H1 (cell line): ENCODE data around the gene SPATS2L. TPM values are rescaled to one million over a fixed set of nuclear protein-coding genes. Genes with fewer than 3 reads are reported as not detected.

Experiments
- CTCF ChIA-PET: fragments of 300-600 bp; sonication (Branson Sonifier 250); formaldehyde crosslinking; loops from one replicate; lab custom pipeline; 2021; ENCODE audit not compliant: partially characterized antibody; lab: Charles Lee
- POLR2A ChIA-PET: fragments of 300-600 bp; sonication (Branson Sonifier 250); formaldehyde crosslinking; loops from one replicate; lab custom pipeline; 2021; ENCODE audit warnings: inconsistent platforms; ENCODE audit not compliant: partially characterized antibody; lab: Charles Lee
- DNase-seq, 2 experiments: peaks; one replicate each; pipeline versions ENCODE4 v3.0.0 to v3.0.0-alpha.2; 2010 to 2022; ENCODE audit warnings: low spot score in 2 of 2, low read depth in 1 of 2, mixed read lengths in 1 of 2
- FAIRE-seq: peaks from 2 replicates; lab custom pipeline; 2011; peaks lifted over from hg19 to GRCh38; lab: Jason Lieb, UNC
- H2AFZ ChIP-seq: 2 replicates; pipeline ENCODE4 v1.8.1; 2012; ENCODE audit warnings: low read length, inconsistent platforms
- H2AK5ac ChIP-seq: 2 replicates; pipeline ENCODE4 v1.6.1; 2013; ENCODE audit warnings: low read depth, low read length
- H2BK120ac ChIP-seq: replicated peaks from 2 replicates; pipeline ENCODE3; 2013; ENCODE audit warnings: low read depth, low read length, inconsistent platforms
- H2BK12ac ChIP-seq: 2 replicates; pipeline ENCODE4 v1.6.1; 2013; ENCODE audit warnings: low read depth, low read length
- H2BK15ac ChIP-seq: 2 replicates; pipeline ENCODE4 v1.6.1; 2013; ENCODE audit warnings: low read length
- H2BK20ac ChIP-seq: 2 replicates; pipeline ENCODE4 v1.6.1; 2013; ENCODE audit warnings: low read length
- H2BK5ac ChIP-seq: 2 replicates; pipeline ENCODE4 v1.6.1; 2013; ENCODE audit warnings: low read depth, low read length
- H3K14ac ChIP-seq: 2 replicates; pipeline ENCODE4 v1.6.1; 2013; ENCODE audit warnings: inconsistent platforms; ENCODE audit not compliant: insufficient read length
- H3K18ac ChIP-seq: 2 replicates; pipeline ENCODE4 v1.6.1; 2013; ENCODE audit warnings: low read length; ENCODE audit errors: extremely low read depth
- H3K23ac ChIP-seq: 2 replicates; pipeline ENCODE4 v1.6.1; 2013; ENCODE audit warnings: inconsistent platforms; ENCODE audit not compliant: insufficient read length
- H3K23me2 ChIP-seq: 2 replicates; pipeline ENCODE4 v1.6.1; 2013; ENCODE audit warnings: low read depth, low read length
- H3K27ac ChIP-seq: 2 replicates; pipeline ENCODE4 v1.6.1; 2011; ENCODE audit warnings: low read depth, low read length, inconsistent platforms
- H3K27me3 ChIP-seq, 4 experiments: replicated peaks in 1 of 4; 1 replicate in 1 of 4; 2 replicates in 3 of 4; pipeline versions ENCODE4 v1.6.1 to v1.8.1; 2011 to 2013; ENCODE audit warnings: low read length in 3 of 4, mild to moderate bottlenecking in 3 of 4, inconsistent platforms in 2 of 4, mixed read lengths in 2 of 4, moderate library complexity in 1 of 4; ENCODE audit not compliant: control insufficient read depth in 3 of 4, insufficient read depth in 3 of 4; ENCODE audit errors: extremely low read depth in 1 of 4
- H3K36me3 ChIP-seq, 4 experiments: 2 replicates each; pipeline versions ENCODE4 v1.6.1 to v1.8.1; 2011 to 2013; ENCODE audit warnings: mild to moderate bottlenecking in 4 of 4, low read length in 3 of 4, moderate library complexity in 2 of 4, control low read depth in 1 of 4, inconsistent platforms in 1 of 4; ENCODE audit not compliant: insufficient read depth in 4 of 4, control insufficient read depth in 2 of 4
- H3K4ac ChIP-seq: replicated peaks from 2 replicates; pipeline ENCODE3; 2013; ENCODE audit warnings: low read length, low read depth, mixed read lengths, inconsistent platforms; ENCODE audit not compliant: insufficient read length
- H3K4me1 ChIP-seq, 4 experiments: replicated peaks in 1 of 4; 1 replicate in 1 of 4; 2 replicates in 3 of 4; pipeline versions ENCODE4 v1.6.1 to v1.8.1; 2011 to 2013; ENCODE audit warnings: low read length in 3 of 4, inconsistent platforms in 2 of 4, mixed read lengths in 1 of 4; ENCODE audit not compliant: insufficient read depth in 4 of 4, control insufficient read depth in 3 of 4
- H3K4me2 ChIP-seq, 2 experiments: 2 replicates each; pipeline versions ENCODE4 v1.6.1 to v1.8.1; 2011 to 2013; ENCODE audit warnings: low read depth in 2 of 2, low read length in 2 of 2, control low read depth in 1 of 2, inconsistent platforms in 1 of 2, mild to moderate bottlenecking in 1 of 2; ENCODE audit not compliant: insufficient read depth in 1 of 2
- H3K4me3 ChIP-seq, 4 experiments: fragments of 200-600, 300-600 bp in 1 of 4; sonication (generic), shearing (Covaris generic), sonication (Bioruptor Twin) in 1 of 4; 2 replicates each; pipeline versions ENCODE4 v1.5.1 to v1.8.1; 2011 to 2016; ENCODE audit warnings: low read length in 4 of 4, low read depth in 3 of 4, control low read depth in 2 of 4, inconsistent platforms in 2 of 4, mild to moderate bottlenecking in 2 of 4, mixed read lengths in 1 of 4, moderate library complexity in 1 of 4; ENCODE audit not compliant: insufficient read depth in 2 of 4; ENCODE audit errors: extremely low read depth in 1 of 4
- H3K56ac ChIP-seq: replicated peaks from 2 replicates; pipeline ENCODE3; 2013; ENCODE audit warnings: low read depth, mild to moderate bottlenecking, mixed read lengths, low read length, inconsistent platforms; ENCODE audit not compliant: insufficient read length
- H3K79me1 ChIP-seq: 2 replicates; pipeline ENCODE4 v1.6.1; 2013; ENCODE audit warnings: low read depth, low read length, control low read depth
- H3K79me2 ChIP-seq, 2 experiments: 2 replicates each; pipeline versions ENCODE4 v1.6.1 to v1.8.1; 2012 to 2013; ENCODE audit warnings: low read length in 2 of 2, mild to moderate bottlenecking in 2 of 2, inconsistent platforms in 1 of 2; ENCODE audit not compliant: insufficient read depth in 2 of 2, control insufficient read depth in 1 of 2
- H3K9ac ChIP-seq, 4 experiments: replicated peaks in 1 of 4; 1 replicate in 1 of 4; 2 replicates in 3 of 4; pipeline versions ENCODE4 v1.6.1 to v1.8.1; 2011 to 2013; ENCODE audit warnings: low read depth in 3 of 4, low read length in 3 of 4, control low read depth in 2 of 4, mild to moderate bottlenecking in 2 of 4, moderate library complexity in 2 of 4, inconsistent platforms in 1 of 4; ENCODE audit errors: extremely low read depth in 1 of 4
- H3K9me3 ChIP-seq, 2 experiments: 2 replicates each; pipeline versions ENCODE4 v1.6.1 to v1.8.1; 2012 to 2013; ENCODE audit warnings: mild to moderate bottlenecking in 2 of 2, moderate library complexity in 2 of 2, control low read depth in 1 of 2, inconsistent platforms in 1 of 2, low read depth in 1 of 2, low read length in 1 of 2, mixed read lengths in 1 of 2; ENCODE audit not compliant: insufficient read depth in 2 of 2
- H4K20me1 ChIP-seq, 2 experiments: replicated peaks in 1 of 2; 2 replicates each; pipeline versions ENCODE3 to v1.8.1; 2011 to 2013; ENCODE audit warnings: inconsistent platforms in 2 of 2, low read length in 2 of 2, mild to moderate bottlenecking in 1 of 2; ENCODE audit not compliant: insufficient read depth in 2 of 2, control insufficient read depth in 1 of 2
- H4K5ac ChIP-seq: 2 replicates; pipeline ENCODE4 v1.6.1; 2013; ENCODE audit warnings: low read length, low read depth, mixed read lengths, inconsistent platforms; ENCODE audit not compliant: insufficient read length
- H4K8ac ChIP-seq: 2 replicates; pipeline ENCODE4 v1.8.0; 2013; ENCODE audit warnings: mild to moderate bottlenecking, moderate library complexity, low read length, inconsistent platforms; ENCODE audit not compliant: insufficient read depth; ENCODE audit errors: extremely low read depth
- H4K91ac ChIP-seq: replicated peaks from 2 replicates; pipeline ENCODE3; 2013; ENCODE audit warnings: low read length, mixed read lengths, inconsistent platforms; ENCODE audit not compliant: insufficient read length
- ATF2 ChIP-seq: IDR thresholded peaks from 2 replicates; pipeline ENCODE4 v1.6.1; 2012; ENCODE audit warnings: low read length, inconsistent platforms
- BCL11A ChIP-seq, 2 experiments: IDR thresholded peaks; one replicate each; pipeline ENCODE4 v1.6.1; 2011; ENCODE audit warnings: low read depth in 2 of 2, low read length in 2 of 2, mild to moderate bottlenecking in 2 of 2
- BRCA1 ChIP-seq: IDR thresholded peaks from 2 replicates; pipeline ENCODE4 v1.6.1; 2012; ENCODE audit warnings: low read depth, low read length, improper control_type of control experiment
- EGR1 ChIP-seq: IDR thresholded peaks from 2 replicates; pipeline ENCODE4 v1.6.1; 2011; ENCODE audit warnings: low read depth, low read length, borderline replicate concordance
- EP300 ChIP-seq, 2 experiments: IDR thresholded peaks; 1 replicate in 1 of 2; 2 replicates in 1 of 2; pipeline ENCODE4 v1.6.1; 2011 to 2012; ENCODE audit warnings: low read depth in 2 of 2, low read length in 2 of 2, mild to moderate bottlenecking in 2 of 2, borderline replicate concordance in 1 of 2, inconsistent platforms in 1 of 2, moderate library complexity in 1 of 2
- GABPA ChIP-seq: IDR thresholded peaks from 2 replicates; pipeline ENCODE4 v1.6.1; 2011; ENCODE audit warnings: mild to moderate bottlenecking, low read length, moderate library complexity, borderline replicate concordance; ENCODE audit not compliant: insufficient read depth
- HDAC6 ChIP-seq: IDR thresholded peaks from one replicate; pipeline ENCODE4 v1.7.1; 2012; ENCODE audit warnings: low read depth, mild to moderate bottlenecking, inconsistent platforms, low read length, moderate library complexity
- KDM5A ChIP-seq: fragments of 200-600 bp; IDR thresholded peaks from 2 replicates; pipeline ENCODE4 v1.7.1; 2012; ENCODE audit warnings: mild to moderate bottlenecking, low read length, inconsistent platforms, mixed read lengths
- RNF2 ChIP-seq: fragments of 200-900, 300-1000 bp; sonication (generic); IDR thresholded peaks from 2 replicates; pipeline ENCODE4 v1.7.1; 2016; ENCODE audit warnings: borderline replicate concordance, low read depth, mild to moderate bottlenecking, antibody characterized with exemption, low read length; ENCODE audit not compliant: poor library complexity, severe bottlenecking; ENCODE audit errors: missing control alignments
- SP4 ChIP-seq: IDR thresholded peaks from 2 replicates; pipeline ENCODE4 v1.6.1; 2012; ENCODE audit warnings: low read length, inconsistent platforms
- TBP ChIP-seq: IDR thresholded peaks from 2 replicates; pipeline ENCODE4 v1.6.1; 2011; ENCODE audit warnings: low read depth, low read length, improper control_type of control experiment
- YY1 ChIP-seq: IDR thresholded peaks from 2 replicates; pipeline ENCODE4 v1.6.1; 2011; ENCODE audit warnings: low read depth, mild to moderate bottlenecking, low read length
- WGBS, 2 experiments: shearing (Covaris generic) in 1 of 2; methylation state at CpG; one replicate each; pipeline versions ENCODE4 v1.1.6 to v1.1.7; 2013 to 2015; ENCODE audit warnings: low lambda C conversion rate in 2 of 2, mixed read lengths in 2 of 2, inconsistent platforms in 1 of 2, low coverage in 1 of 2, missing lambda C conversion rate in 1 of 2; ENCODE audit not compliant: insufficient replicate concordance in 2 of 2, insufficient coverage in 1 of 2, insufficient read length in 1 of 2; ENCODE audit errors: extremely low coverage in 1 of 2, missing lambda C conversion rate in 1 of 2; 5-methylcytosine and 5-hydroxymethylcytosine counted together
- polyA plus RNA-seq, 7 experiments: library from polyadenylated mRNA; depleted of rRNA in 3 of 7; stranded (reverse) in 5 of 7; unstranded in 2 of 7; fragments of >200 nt in 5 of 7; fragments of 200-250 nt in 2 of 7; gene quantifications; 1 replicate in 5 of 7; 2 replicates in 1 of 7; 4 replicates in 1 of 7; pipeline versions ENCODE4 v1.2.1 to v1.2.3, GENCODE V29; 2011 to 2013; ENCODE audit warnings: missing spikeins in 2 of 7, mixed read lengths in 2 of 7
- total RNA-seq: library from RNA; stranded (reverse); fragmentation: NEBNext Ultra II Directional; extraction: Animal tissue kit (Norgen Biotek cat#: 25700); gene quantifications from 2 replicates; pipeline ENCODE4 v1.2.1, GENCODE V29; 2021

SPATS2L gene
- total and polyA plus RNA-seq, 2 of the 8 experiments (the other 6 are each of a cell fraction or from before 2014, with no cell fraction given), result 67.3 to 189 TPM

GRCh38 chr2:200456567-200456966 lies 150.1 kb downstream of the SPATS2L start:
- H3K23me2 ChIP-seq, result no peaks in the 10 kb centered on the region
- no peak overlapping the region for H3K56ac ChIP-seq
- peaks cover 0 to 4% (median 1%) of the 10 kb centered on the region in 4 experiments; a peak in 3 of 7 replicates for H3K4me1 ChIP-seq
- H3K4ac ChIP-seq, result no peak overlapping the region
- H3K27me3 ChIP-seq, result no peaks in the 10 kb centered on the region
- no peak overlapping the region for H2BK15ac ChIP-seq
- no peak overlapping the region for H2AFZ ChIP-seq
- H4K91ac ChIP-seq, result no peak overlapping the region
- 97% methylated on average over 2 of the region's 2 CpGs; no CpG with 5 or more reads in 1 of the 2 experiments for WGBS, 2 experiments
- H3K79me1 ChIP-seq, result no peaks in the 10 kb centered on the region
- no peak overlapping the region for H3K23ac ChIP-seq
- FAIRE-seq (no peak), DNase-seq (no peak)
- CTCF ChIA-PET, result interaction anchor here (0.8 to 1.5 kb wide), 5 partner anchors 14 to 483 kb away, joined by 3 to 5 read pairs (median 5); no protein-coding TSS in a partner anchor
- peaks cover 3 to 28% (median 20%) of the 10 kb centered on the region in 4 experiments; a peak in 7 of 8 replicates for H3K36me3 ChIP-seq
- H3K27ac ChIP-seq, result no peak overlapping the region
- no peak overlapping the region for H2BK5ac ChIP-seq
- H2BK20ac ChIP-seq, result no peak overlapping the region
- no peak overlapping the region for H3K18ac ChIP-seq
- H4K8ac ChIP-seq, result no peak overlapping the region
- POLR2A ChIA-PET, result interaction anchor here (1.2 to 1.4 kb wide), 3 partner anchors 8 to 473 kb away, joined by 3 read pairs; no protein-coding TSS in a partner anchor
- no peak overlapping the region for H3K4me3 ChIP-seq
- H2BK12ac ChIP-seq, result no peak overlapping the region
- no peak overlapping the region for H4K5ac ChIP-seq
- H2BK120ac ChIP-seq, result no peak overlapping the region
- no peak overlapping the region for H3K9ac ChIP-seq
- H2AK5ac ChIP-seq, result no peak overlapping the region
- no peak overlapping the region for H3K14ac ChIP-seq
- H3K9me3 ChIP-seq, result no peaks in the 10 kb centered on the region
- no peak overlapping the region for H3K4me2 ChIP-seq
- H3K79me2 ChIP-seq, result no peaks in the 10 kb centered on the region
- H4K20me1 ChIP-seq, result peaks cover 0 to 2% of the 10 kb centered on the region in 2 experiments
- TF ChIP-seq TBP (no peak), YY1 (no peak), GABPA (no peak), EGR1 (no peak), EP300 (IDR thresholded peaks at IDR 0.05; ENCODE audit: borderline replicate concordance in 1 of 2, low read depth in 2 of 2, low read length in 2 of 2) (no peak), HDAC6 (no peak), RNF2 (no peak), SP4 (no peak), ATF2 (no peak), BRCA1 (no peak), KDM5A (no peak), BCL11A (IDR thresholded peaks at IDR 0.05; ENCODE audit: low read depth in 2 of 2, low read length in 2 of 2) (no peak)
